NCI-H510A treated with DMSO at 0.1 percent for 48 hours (cell line): ENCODE results near the gene CHRNB4.
"Not testable (repeated sequence)": the region's sequence is repeated elsewhere in the genome, so short reads cannot be mapped to it uniquely, and the experiment has no call there.

Experiments used
- DNase-seq: peaks from one replicate; lab custom pipeline; 2025; lab: John Stamatoyannopoulos, UW

Gene CHRNB4

DNA sequence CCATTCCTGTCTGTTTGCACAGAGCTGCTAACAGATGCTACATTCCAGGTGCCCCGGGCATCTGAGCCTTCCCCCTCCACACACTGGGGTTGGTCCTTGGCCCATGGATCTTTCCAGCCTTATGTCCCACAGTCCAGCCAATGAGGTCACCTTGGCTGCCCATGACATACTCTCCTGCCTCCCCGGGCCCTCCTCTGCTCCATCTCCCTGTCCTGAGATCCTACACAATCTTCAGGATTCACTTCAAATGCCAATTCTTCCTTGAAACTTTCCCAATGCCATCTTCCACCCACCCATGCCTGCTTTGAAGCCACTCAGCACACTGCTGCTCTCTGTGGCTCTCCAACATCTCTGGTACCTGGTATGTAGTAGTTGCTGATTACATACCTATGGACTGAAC lies 24.5 kb downstream of the CHRNB4 start:
- DNase-seq: no peak

DNA sequence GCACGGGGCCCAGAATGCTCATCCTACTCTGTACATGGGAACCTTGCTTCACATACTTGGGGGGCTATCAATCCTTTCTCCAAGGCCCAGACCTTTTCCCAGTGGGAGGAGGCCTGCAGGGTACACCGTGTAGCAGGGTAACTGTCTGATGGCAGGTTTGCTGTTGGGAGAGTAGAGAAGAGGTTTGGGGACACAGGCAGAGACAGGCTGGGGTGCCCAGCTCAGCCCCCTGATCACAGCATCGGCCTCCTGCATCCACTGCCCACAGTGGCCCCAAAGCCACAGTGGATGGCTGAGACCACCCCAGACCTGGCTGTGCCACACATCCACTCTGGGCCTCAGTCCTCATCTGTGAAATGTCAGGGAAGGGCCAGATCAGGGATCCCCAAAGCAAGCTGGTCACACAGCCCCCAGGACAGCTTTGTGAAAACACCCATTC lies 25.8 kb downstream of the CHRNB4 start:
- DNase-seq: no peak

DNA sequence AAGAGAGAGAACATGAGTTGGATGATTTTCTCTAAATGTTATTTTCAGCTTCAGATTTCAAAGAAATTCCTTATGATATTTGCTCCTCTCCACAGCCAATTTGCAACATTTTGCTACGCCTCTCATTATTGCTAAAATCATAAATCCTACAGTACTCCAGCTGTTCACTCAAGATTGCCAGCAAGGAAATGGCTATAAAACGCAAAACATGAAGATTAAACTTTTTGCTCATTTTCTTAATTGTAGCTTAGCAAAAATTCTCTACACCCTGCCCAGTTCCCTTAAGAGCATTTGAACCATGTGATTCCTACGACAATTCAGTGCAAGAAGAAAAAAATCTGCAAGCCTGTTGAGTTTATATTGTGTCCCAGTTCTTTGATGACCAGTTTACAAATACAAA lies 27.0 kb downstream of the CHRNB4 start:
- DNase-seq: no peak

DNA sequence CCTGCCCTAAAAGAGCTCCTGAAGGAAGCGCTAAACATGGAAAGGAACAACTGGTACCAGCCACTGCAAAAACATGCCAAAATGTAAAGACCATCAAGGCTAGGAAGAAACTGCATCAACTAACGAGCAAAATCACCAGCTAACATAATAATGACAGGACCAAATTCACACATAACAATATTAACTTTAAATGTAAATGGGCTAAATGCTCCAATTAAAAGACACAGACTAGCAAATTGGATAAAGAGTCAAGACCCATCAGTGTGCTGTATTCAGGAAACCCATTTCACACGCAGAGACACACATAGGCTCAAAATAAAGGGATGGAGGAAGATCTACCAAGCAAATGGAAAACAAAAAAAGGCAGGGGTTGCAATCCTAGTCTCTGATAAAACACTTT lies 31.5 kb downstream of the CHRNB4 start:
- not testable (repeated sequence) for DNase-seq

DNA sequence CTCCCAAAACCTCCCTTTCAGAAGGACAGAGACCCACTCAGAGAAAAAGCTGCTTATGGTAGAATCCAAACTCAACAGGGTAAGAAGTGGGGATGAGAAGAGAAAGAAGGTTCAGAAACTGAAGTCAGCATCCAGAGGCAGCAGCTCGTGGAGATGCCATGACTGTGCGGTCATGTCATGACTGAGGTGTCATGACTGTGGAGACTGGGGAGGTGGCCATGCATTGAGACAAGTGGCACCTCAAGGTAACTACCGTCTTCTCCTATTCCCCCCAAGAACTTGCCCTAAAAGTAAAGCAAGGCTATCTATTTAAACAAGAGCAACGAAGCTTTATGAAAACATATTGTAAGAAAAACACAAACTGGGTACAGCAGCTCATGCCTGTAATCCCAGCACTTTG lies 35.3 kb downstream of the CHRNB4 start:
- DNase-seq: no peak

DNA sequence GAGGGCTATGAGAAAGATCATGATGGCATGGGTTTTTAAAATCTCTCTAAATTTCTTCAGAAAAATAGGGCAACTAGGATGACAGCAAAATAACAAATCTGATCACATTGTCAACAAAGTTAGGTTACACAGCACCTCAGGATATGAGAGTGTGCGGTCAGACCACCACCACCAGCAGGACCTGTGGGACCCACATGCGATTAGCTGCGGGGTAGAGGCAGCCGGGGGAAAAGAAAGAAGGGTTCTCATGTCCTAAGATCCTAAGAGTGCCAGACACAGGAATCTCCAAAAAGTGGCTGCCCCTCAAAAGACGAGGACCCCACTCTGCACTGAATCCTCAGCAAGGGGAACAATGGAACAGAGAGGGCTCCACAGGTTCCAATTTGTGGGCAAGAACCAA lies 35.8 kb downstream of the CHRNB4 start:
- DNase-seq: no peak

DNA sequence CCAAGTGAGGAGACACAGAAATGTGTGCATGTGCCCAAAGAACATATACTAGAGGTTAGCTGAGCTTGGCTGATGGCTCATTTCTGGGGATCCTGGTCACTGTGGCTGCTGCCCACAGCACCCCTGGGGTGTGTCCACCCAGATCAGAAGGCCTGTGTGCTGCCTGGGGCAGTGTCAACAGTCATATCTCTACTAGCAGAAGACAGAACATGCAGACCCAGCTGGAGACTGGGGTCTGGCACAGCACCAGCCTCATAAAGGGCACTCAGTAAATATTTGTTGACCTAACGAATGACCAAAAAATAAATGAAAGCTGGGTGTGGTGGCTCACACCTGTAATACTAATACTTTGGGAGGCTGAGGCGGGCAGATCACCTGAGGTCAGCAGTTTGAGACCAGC lies 36.6 kb downstream of the CHRNB4 start:
- DNase-seq: no peak

DNA sequence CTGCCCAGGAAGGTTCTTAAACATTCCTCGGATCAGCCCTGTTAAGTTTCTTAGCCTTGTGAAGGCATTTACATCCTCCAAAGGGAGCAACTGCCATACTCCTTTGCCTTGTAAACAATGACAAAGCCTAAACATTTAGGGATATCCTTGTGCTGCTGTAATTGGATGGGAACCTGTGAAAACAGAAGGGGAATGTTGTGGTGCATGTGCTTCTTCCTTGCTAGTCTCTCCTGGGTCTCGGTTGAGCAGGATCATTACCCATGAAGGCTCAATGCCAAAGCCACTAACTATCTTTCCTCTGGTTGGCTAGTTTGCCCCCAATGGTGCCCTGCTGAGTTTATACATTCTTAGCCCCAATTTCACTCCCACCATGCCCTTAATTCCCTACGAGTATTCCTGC lies 37.5 kb downstream of the CHRNB4 start:
- DNase-seq: no peak

DNA sequence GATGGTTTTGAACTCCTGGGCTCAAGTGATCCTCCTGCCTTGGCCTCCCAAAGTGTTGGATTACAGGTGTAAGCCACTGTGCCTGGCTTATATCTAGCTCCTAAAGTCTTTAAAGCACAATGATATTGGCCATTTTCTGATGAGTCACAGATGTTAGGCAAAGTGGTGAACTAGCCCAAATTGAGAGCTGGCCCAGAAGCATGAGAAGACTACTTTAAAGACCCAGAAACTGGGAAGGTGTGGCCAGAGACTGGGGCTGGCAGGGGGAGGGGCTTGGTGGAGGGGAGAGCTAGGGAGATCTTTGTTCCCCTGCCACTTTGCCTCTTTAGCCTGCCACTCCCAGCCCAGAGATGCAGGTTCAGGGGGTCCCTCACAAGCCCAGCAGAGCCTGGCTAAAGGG lies 41.8 kb downstream of the CHRNB4 start:
- DNase-seq: no peak

DNA sequence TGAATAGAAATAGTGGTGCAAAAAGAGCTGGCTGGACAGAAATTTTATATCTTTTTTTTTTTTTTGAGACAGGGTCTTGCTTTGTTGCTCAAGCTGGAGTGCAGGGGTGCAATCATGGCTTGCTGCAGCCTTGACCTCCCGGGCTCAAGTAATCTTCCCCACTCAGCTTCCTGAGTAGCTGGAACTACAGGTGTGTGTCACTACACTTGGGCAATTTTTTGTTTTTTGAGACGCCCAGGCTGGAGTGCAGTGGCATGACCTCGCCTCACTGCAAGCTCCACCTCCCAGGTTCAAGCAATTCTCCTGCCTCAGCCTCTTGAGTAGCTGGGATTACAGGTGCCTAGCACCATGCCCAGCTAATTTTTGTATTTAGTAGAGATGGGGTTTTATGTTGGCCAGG lies 42.7 kb downstream of the CHRNB4 start:
- DNase-seq: no peak

DNA sequence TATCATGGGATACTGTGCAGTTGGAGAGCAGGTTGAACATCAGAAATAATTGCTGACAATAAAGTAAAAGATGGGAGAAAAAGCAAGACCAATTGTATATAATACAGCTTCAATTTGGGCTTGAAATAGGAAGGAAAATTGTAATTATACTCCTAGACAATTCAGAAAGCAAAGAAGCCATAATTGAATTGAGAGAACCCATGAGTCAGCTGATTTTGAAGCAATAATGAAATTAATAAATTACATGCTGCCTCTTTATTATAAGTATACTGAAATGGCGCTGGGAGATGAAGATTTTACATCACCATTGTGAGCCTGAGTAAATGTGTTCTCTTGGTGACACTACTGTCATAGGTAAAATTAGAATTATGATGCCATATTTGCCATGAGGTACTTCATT lies 43.4 kb downstream of the CHRNB4 start:
- DNase-seq: no peak

DNA sequence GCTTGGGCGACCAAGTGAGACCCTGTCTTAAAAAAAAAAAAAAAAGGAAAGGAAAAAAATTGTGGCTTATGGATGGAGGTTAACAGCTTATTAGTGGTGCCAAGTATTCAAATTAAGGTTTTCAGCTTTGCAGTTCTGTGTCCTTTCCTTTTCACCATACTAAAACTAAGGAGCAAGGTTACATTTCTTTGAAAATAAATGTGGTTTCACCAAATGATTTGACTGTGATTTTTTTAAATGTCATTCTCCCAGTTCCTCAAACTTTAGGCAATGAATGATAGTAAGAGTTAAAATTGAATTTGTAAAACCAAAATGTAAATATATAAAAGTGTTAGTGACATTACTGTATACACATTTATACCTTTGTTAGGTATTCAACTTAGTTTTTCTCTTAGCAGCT lies 66.1 kb downstream of the CHRNB4 start:
- DNase-seq: no peak
